ENCODE measurements around the gene LPP.
"Not testable (repeated sequence)": the region's sequence is repeated elsewhere in the genome, so short reads cannot be mapped to it uniquely, and the experiment has no call there.

The LPP gene

DNA sequence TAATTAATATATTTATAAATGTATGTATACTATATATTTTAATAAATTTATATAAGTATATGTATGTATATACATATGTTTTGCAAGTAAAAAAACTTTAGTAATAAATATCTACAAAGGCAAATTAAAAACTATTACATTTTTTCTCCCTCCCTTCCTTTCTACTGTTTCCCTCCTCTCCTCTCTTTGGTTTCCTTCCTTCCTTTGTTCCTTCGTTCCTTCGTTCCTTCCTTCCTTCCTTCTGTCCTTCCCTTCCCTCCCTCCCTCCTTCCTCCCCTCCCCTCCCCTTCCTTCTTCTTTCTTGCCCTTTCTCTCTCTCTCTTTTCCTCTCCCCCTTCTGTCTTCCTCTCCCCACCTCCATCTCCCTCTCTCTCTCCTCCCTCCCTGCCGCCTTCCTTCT, 423.6 kb downstream of the LPP start:
- DNase-seq: no peak

DNA sequence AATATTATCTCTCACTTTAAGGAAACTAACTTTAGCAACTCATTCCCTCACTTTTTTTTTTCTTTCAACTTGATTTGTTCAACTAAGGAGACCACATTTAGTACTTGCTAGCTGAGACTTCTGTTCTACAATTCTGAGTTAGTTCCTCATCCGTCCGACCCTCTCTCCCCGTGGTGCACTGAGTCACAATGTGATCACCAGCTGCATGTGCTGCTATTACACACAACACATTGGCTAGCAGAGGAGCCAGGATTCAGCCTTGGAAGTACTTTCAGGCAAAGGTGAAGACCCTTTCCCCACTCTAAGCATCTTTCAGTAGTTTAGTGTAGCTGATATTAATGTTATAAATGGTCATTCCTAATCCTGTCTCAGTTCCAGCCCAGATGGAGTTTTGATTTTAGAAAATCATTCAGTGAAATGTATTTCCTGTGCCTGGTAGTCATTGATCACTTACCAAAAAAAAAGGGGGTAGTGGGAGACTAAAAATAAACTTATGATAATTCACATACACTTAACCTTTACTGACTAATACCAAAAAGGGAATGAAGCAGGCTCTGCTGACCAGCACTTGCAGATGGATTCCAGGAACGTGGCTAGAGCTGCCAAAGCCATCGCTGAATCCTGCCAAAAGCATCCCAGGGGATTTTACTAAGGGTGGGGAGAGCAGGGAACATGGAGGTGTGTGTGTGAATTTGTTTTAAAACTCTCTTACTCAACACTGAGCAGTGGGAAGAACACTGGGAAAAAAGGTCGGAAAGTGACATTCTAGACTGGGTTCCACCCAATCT, 424.8 kb downstream of the LPP start:
- no peak for DNase-seq

DNA sequence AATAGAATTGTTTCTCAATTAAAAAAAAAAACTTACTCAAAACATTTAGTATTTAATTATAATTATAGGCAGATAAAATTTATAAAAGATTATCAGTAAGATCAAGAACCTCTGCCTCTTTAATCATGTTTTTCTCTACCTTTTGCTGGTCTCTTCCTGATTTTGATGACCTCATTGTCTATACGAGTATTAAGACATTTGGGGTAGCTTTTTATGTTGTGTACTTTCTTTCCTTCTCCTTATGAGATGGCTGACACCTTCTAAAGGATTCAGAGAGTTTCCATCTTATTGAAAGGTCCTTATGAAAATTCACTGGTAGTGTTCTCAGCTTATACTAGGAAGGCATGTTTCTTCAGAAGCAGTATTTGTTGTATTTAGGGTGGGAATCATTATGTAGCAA, 426.3 kb downstream of the LPP start:
- no peak for DNase-seq

DNA sequence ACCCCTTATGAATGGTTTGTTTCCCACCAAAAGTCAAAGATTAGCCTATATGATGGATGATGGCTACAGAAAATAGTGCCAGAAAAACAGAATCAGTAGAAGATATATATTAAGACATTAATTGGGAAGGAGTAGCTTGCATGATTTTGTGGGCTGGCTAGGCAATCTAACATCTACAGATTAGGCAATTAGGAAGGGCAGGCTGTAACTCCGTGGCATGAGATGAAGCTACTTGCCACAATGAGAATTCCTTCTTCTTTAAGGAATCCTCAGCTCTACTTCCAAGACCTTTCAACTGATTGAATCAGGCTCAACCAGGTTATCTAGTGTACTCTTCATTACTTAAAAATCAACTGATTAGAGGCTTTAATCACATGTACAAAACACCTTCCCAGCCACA, 426.7 kb downstream of the LPP start:
- no peak for DNase-seq

DNA sequence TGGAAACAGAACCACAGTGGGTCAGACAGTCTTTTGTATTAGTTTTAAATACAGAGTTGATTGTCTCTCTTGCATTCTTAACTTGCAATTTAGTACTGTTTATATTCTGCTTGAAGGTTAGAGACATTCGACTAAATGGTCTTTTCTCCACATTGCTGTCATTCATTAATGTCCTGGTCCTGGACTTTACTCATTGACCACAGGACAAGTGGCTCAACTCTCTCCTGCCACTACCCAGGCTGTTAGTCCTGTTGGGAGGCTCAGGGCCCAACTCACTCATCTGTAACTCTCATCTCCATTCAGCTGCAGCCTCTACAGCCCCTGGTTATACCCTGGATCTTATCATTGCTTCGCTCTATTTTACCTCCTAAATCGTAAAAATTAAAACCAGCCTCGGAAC, 427.4 kb downstream of the LPP start:
- DNase-seq: no peak

DNA sequence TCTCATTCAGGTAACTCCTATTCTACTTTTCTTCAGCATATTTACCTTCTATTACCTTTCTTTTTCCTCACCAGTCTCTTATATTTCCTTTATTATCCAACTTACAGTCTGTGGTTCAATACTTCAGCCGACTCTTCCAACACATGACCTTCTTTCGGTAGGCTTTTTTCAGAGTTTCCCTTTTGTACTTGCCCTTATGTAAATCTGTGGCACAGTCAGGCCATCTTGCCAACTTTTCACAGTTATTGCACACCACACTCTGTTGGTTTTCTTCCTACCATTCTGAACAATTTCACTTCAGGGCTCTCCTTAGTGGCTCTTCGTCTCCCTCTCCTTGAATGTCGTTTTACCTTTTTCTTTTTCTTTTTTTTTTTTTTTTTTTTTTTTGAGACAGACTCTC, 427.8 kb downstream of the LPP start:
- DNase-seq: no peak

GRCh38 chr3:188583341-188584161, 429.6 kb downstream of the LPP start:
- no peak for DNase-seq

DNA sequence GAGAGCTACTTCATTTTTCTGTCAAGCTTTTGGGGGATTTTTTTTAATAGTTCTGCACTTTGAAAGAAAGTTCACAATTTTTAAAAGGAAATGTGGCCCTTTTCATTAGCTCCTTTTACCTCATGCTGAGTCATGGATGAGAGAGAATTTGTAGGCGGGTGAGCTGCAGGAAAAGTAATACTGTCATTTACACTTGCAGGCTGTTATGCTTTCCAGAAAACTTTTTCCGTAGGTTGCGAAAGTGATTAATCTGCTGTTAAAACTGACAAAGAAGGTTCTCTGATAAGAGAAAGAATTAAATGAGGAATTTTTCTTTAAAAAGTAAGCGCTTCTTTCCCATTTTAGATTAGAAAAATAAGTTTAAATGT, 430.2 kb downstream of the LPP start:
- DNase-seq: no peak

DNA sequence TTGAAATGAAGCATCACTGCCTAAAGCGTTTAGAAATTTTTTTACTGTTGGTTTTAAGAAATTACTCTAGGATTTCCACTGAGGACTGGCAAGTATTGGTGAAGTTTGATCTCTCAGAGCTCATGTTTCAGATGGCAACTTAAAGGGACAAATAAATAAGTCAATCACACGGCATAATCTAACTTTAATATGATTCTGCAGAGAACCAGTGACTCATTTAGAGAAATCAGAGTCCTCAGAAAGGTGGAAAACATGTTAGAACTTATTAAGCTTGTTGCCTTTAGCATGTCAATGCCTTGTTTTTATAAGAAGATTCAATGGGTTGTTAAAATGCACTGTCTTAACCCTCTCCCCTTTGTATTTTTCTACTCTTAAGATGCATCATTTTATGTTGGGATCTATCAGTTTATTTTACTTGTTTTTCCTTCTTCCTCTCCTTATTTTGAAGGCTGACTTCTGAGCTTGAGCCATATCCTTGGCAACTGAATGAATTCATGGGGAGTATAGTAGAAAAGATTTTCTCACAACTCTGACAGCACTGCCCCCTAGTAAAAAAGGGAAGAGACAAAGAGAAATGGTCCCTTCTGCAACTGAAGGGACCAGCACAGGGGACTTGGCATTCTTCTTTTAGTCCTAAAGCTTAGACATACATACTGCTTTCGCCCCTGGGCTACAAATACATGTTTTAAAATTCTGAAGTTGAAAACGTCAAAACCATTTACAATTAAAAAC, 431.2 kb downstream of the LPP start:
- DNase-seq: no peak

- DNase-seq: no peak
Observed at GRCh38 chr3:188589071-188589470, 435.1 kb downstream of the LPP start.

DNA sequence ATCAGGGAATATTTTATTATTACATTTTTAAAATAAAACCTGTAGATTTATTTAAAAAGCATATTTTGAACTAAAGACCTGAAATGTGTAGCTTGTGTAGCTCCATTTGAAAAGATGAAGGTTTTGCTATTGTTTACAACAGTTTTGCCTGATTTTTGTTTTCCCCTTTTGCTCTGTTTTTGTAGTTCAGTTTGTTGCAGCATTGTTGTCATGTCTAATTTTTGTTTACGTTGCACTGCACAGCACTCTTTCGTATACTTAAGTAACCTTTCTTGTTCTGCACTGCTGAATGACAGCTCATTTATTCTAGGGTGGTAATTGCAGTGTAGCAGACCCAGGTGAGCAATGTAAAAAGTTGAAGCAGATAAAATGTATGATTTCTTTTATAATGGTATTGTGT, 435.8 kb downstream of the LPP start:
- no peak for DNase-seq

GRCh38 chr3:188590557-188590956, 436.6 kb downstream of the LPP start:
- DNase-seq: no peak

DNA sequence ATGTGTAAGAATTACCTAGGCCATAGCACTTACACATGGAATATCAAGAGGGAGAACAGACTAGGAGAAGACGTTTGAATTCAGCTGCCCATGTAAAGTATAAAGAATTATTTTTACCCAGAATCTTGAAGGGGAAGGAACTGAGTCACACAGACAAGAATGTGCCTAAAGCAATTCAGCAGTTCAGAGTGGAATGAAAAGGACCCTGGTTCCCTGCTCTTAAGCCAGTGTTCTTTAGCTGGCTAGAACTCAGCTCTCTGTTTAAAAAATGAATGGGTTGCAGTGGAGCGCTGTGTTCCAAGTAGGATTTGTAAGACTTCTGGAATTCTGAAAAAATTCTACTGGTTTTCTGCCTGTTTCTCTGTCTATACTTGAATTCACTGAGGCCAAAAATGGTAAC, 440.2 kb downstream of the LPP start:
- no peak for DNase-seq

- no peak for DNase-seq
Observed at GRCh38 chr3:188595890-188596376, 442.0 kb downstream of the LPP start.

DNA sequence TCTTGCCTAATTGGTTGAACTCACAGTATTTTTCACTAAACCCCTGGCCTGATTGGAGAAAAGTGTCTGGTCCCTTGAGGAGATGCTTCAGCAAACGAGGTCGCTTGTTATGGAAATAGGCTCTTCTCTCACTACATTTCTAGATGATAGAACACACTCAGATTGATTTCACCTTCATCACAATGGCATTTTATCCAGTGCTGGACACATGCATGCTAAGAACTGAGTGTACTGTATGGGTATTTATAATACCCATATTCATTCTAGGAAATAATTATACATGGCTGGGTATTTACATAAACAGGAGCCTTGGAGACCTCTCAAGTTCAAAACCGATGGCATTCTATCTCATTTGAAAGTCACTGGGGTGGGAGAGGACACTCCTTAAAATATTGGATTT, 444.9 kb downstream of the LPP start:
- no peak for DNase-seq

DNA sequence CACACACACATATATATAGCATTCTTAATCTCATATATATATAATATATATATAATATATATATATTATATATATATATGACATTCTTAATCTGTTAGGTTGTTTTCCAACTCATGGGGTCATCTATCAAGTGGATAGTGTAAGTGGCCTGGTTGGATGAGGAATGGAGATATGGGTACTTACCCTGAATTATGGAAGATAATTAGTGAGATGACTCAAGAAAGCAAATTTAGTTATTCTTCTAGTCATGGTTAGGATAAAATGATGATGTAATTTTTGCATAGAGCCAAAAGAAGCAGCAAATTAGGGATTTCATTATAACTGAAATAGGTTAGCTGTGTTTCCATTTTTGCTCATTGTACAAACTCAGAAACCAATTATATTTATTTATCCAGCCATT, 448.2 kb downstream of the LPP start:
- DNase-seq: no peak

DNA sequence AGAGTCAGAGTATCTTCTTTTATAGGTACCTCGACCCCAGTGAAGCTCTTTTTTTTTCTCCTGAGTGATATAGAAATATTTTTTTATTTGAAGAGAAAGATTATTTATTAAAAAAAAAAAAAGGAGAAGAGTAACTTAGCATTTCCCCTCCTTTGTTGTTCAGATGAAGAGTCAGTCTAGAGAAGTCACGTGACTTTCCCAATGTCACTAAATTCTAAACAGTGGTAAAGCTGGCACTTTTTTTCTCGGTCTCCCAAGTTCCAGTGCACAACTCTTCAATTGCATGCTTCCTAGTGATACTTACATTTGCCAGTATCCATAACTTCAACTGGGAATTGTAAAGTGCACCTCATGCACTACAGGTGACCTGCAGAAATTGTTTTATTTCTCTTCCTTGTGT, 448.7 kb downstream of the LPP start:
- no peak for DNase-seq

- no peak for DNase-seq
Observed at GRCh38 chr3:188604651-188605050, 450.7 kb downstream of the LPP start.

DNA sequence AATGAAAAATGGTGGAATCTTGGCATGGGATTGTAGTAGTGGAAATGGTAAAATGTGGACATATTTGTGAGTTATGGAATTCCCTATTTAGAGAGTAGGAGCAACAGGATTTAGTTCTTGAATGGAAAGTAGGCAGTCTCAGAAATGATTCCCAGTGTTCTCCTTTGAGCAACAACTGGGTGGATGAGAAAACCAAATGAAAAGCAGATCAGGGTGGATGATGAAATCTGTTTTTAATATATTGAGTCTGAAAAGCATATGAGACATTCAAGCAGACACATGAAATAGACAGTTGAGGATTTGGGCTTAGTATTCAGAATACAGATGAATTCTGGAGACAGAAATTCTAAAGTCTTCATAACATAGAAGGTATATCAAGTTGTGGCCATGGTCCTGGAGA, 451.3 kb downstream of the LPP start:
- no peak for DNase-seq

DNA sequence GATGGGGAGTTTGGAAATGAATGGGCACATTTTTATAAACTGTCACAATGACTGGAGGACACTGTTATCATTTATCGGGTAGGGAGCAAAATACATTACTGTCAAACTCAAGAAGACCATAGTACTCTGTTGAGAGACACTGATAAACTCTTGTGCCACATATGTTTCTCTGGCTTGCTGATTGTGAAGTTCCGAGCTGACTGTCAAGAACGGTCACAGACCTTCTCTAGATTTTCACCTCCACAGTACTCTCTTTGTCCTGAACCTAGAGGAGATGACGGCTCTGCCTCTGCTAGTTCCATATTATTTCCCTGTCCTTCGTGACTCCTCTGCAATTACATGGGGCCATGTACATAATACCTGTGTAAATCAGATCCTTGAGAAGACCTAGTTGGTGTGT, 451.9 kb downstream of the LPP start:
- DNase-seq: no peak

GRCh38 chr3:188607805-188608315, 453.9 kb downstream of the LPP start:
- no peak for DNase-seq

DNA sequence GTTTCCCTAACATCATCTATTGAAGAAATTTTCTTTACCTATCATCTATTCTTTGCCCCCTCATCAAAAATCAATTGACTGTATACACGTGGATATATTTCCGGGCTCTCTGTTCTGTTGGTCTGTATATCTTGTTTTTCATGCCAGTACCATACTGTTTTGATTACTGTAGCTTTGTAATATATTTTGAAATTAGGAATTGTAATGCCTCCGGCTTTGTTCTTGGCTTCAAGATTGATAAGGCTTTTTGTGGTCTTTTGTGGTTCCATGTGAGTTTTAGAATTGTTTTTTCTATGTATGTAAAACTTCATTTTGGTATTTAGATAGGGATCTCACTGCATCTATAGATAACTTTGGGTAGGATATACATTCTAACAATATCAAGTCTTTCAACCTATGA, 454.4 kb downstream of the LPP start:
- DNase-seq: no peak

GRCh38 chr3:188613721-188614120, 459.8 kb downstream of the LPP start:
- not testable (repeated sequence) for DNase-seq
